Stomach (tissue), 4 donors: ENCODE data around the gene GLIPR1.

Source experiments
- EP300 ChIP-seq: sonication (generic); formaldehyde crosslinking; IDR thresholded peaks from one replicate; pipeline ENCODE4 v1.6.1; 2017; ENCODE audit warnings: antibody characterized with exemption
- POLR2A ChIP-seq, 4 donors: fragments of 450-650 bp; IDR thresholded peaks; one replicate each; pipeline ENCODE4 v1.6.1; 2016; ENCODE audit warnings: antibody characterized with exemption in 4 of 4, control low read depth in 2 of 4, mild to moderate bottlenecking in 1 of 4, moderate library complexity in 1 of 4
- POLR2AphosphoS5 ChIP-seq, 3 donors: sonication (generic); formaldehyde crosslinking; IDR thresholded peaks; one replicate each; pipeline ENCODE4 v1.6.1; 2016; ENCODE audit warnings: antibody characterized with exemption in 3 of 3
- TF ChIP-seq, protein P1 (sequence below), 7 experiments: fragments of 450-650 bp in 4 of 7; fragments of 200-600 bp in 3 of 7; sonication (generic) in 3 of 7; IDR thresholded peaks; one replicate each; pipeline ENCODE4 v1.5.1; 2016 to 2019; ENCODE audit warnings: antibody characterized with exemption in 7 of 7, control low read depth in 2 of 7, mild to moderate bottlenecking in 1 of 7

GRCh38 chr12:75487308-75487707, 6.8 kb downstream of the GLIPR1 start:
- TF ChIP-seq, protein P1, sequence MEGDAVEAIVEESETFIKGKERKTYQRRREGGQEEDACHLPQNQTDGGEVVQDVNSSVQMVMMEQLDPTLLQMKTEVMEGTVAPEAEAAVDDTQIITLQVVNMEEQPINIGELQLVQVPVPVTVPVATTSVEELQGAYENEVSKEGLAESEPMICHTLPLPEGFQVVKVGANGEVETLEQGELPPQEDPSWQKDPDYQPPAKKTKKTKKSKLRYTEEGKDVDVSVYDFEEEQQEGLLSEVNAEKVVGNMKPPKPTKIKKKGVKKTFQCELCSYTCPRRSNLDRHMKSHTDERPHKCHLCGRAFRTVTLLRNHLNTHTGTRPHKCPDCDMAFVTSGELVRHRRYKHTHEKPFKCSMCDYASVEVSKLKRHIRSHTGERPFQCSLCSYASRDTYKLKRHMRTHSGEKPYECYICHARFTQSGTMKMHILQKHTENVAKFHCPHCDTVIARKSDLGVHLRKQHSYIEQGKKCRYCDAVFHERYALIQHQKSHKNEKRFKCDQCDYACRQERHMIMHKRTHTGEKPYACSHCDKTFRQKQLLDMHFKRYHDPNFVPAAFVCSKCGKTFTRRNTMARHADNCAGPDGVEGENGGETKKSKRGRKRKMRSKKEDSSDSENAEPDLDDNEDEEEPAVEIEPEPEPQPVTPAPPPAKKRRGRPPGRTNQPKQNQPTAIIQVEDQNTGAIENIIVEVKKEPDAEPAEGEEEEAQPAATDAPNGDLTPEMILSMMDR (IDR thresholded peaks at IDR 0.05): no peak
- no peak for TF ChIP-seq POLR2A (IDR thresholded peaks at IDR 0.05)
- TF ChIP-seq EP300: no peak
- TF ChIP-seq POLR2AphosphoS5 (IDR thresholded peaks at IDR 0.05): no peak
